Medulla oblongata (tissue), 1 donor: ENCODE measurements around the gene GPR160.

ENCODE experiments used
- DNase-seq: peaks from one replicate; pipeline ENCODE4 v3.0.0-alpha.2; 2015; ENCODE audit errors: extremely low spot score

Gene GPR160

GRCh38 chr3:170064108-170064507 lies 26.3 kb downstream of the GPR160 start:
- DNase-seq: no peak

DNA sequence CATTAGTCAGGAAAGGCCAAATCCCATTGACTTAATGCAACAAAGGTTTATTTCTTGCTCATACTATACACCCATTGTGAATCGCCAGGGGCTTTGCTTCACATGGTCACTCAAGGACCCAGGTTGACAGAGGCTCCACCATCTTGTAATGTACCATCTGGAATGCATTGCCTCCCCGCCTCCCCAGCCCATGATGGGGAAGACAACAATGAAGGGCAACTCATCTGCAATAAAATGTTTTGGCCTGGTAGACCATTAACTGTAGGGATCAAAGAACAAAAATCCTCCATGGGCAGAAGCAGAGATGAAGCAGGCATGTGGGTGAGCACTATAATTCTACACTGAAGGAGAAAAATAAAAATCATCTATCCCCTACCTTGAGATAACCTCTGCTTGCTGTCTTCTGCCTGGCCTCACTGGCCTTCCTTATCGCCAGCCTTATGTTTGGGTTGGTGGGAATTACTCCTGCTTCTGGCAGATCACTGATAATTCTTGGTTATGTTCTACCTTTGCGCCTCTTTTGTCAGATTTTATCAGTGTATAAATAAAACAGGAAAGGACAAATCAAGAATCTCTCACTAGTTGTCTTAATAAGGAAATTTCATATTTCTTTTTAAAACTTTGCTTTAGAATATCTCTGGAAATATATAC lies 37.8 kb downstream of the GPR160 start:
- DNase-seq: no peak

- DNase-seq: no peak
Measured at GRCh38 chr3:170076715-170077238, 39.0 kb downstream of the GPR160 start.

- no peak for DNase-seq
Measured at GRCh38 chr3:170077361-170077760, 39.6 kb downstream of the GPR160 start.

GRCh38 chr3:170078620-170079281 lies 41.0 kb downstream of the GPR160 start:
- DNase-seq: no peak

DNA sequence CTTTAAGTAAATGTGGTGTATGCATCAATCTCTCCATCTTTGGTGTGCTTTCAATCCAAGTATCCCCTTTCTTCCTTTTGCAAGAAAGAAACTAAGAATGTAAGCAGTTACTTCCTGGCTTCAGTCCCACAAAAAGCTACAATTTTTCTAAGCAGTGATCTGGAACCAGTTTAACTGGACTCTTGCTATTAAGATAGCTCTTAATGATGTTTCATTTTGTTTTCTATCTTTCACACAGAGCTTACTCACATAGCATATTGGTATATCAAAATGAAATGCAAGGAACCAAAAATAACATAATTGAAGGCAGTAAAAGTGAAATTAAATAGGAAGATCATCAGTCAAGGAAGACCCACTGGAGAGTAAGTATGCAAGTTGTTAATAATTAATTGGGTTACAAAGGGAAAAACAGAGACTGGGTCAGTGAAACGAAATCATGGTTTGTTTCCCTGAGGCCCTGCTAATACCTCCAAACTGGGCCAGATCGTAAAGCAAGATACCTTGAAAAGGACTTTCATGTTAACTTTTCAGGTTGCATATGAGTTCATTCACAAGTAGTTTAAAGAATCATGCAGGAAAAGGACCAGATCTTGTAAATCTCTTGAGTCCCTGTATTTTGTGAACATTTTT lies 41.9 kb downstream of the GPR160 start:
- no peak for DNase-seq

- no peak for DNase-seq
Measured at GRCh38 chr3:170080605-170081004, 42.8 kb downstream of the GPR160 start.

GRCh38 chr3:170081079-170081741 lies 43.4 kb downstream of the GPR160 start:
- DNase-seq: no peak

GRCh38 chr3:170083343-170083742 lies 45.5 kb downstream of the GPR160 start:
- DNase-seq: no peak

DNA sequence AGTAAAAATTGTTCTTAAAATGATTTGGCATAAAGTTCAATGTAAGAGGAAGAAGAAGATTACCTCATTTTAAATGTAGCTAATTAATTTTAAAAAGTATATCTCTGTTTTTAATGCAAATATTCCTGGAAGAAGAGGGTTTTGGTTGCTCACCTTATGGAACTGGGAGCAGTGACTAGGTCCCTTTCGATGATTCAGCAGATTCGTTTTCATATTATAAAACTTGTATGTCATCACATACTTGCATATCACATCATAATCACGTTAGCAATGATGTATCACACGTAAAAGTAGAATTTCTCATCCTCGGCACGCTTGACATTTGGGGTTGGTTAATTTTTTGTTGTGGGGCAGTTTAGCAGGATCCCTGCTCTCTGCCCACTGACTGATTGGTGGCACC lies 47.6 kb downstream of the GPR160 start:
- DNase-seq: no peak

GRCh38 chr3:170089862-170090600 lies 52.2 kb downstream of the GPR160 start:
- DNase-seq: no peak

GRCh38 chr3:170090601-170090981 lies 52.8 kb downstream of the GPR160 start:
- DNase-seq: no peak

DNA sequence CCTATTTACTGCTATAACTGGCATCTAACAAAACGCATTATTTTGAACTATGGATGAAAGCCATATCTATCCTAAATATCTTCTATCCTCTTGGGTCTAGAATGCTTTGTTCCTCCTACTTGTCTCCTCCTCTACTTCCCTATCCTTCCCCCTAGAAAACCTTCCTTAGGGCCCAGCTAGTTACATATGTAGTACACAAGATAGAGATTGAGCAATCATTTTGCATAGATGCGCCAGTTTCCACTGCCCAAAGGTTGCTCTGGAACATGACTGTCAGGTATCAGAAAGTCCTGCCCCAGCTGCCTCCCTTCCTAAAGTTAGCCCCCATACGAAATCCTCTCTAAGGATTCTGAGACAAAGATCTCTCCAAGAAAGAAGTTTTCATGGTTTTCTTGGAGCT lies 55.1 kb downstream of the GPR160 start:
- DNase-seq: no peak

DNA sequence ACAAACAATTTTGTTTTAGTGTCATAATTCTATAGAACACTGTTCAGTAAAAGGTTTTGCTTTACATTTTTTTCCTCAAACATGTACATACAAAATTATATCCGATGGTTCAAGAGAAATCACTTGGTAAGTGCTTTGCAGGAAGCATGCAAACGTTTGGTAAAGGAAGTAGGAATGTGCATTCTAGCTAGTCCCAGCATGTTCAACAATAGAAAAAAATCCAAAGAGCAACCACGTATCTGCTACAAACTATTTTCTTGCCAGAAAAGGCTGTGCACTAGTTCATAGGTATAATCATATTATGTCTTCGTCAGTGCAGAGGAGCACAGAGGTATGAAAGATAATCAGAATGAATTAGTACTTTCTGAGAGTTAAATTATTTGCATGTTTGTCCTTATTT lies 58.0 kb downstream of the GPR160 start:
- no peak for DNase-seq

GRCh38 chr3:170096342-170096741 lies 58.5 kb downstream of the GPR160 start:
- no peak for DNase-seq

GRCh38 chr3:170098753-170099152 lies 61.0 kb downstream of the GPR160 start:
- no peak for DNase-seq

DNA sequence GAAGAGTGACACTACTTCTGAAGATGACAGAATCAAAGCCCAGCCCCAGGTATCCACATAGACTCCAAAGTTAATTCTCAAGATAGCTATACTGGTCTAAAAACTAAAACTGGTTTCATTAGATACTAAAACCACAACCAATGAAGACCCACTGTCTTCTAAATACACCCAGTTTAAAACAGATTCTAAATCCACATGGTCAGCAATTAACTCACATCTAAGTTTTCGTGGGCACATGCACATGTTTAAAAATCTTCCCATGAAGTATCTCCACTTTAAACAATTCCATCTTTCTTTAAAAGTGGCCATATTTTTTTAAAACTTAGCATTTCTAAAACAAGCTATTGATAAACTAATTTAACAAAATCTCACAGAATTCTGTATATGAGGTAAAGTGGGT lies 63.1 kb downstream of the GPR160 start:
- DNase-seq: no peak

DNA sequence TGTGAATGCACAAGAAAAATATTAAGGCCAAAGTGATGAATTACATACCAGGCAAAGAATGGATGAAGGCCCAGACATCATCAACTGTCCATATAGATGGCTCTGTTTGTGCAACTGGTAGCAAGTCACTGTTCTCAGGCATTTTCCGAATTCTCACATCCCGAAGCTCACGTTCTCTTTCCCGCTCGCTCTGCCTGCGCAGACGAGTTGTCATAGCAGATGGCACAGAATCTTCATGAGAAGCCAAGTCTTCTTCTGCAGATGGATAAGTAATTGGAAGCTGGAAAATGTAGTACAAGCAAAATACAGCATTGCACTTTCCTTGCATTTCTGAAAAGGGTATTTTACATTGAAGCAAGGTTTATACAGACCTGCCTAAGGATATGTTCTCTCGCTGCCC lies 64.6 kb downstream of the GPR160 start:
- DNase-seq: no peak

- DNase-seq: no peak
Measured at GRCh38 chr3:170107941-170108340, 70.1 kb downstream of the GPR160 start.

DNA sequence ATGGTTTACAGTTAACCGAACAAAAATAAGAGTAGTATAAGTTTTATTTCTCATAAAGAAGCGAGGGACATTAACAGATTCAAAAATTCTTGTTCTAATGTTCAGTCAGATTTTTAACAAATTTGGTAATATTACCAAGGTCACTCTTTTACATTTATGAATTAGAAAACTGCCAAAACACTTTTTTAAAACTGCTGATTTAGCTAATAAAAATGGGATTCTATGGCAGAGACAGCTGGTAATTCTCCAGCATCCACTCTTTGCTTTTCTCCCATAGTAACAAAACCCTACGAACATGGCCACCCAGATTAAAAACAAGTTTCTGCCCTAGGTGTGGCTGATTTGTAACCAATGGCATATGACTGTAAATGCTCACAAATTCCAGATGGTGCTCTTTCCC lies 71.2 kb downstream of the GPR160 start:
- DNase-seq: no peak

GRCh38 chr3:170109579-170110293 lies 71.9 kb downstream of the GPR160 start:
- DNase-seq: no peak
